Esophagus mucosa (tissue), 1 donor: ENCODE results near the gene SGPP1. TPM values are rescaled to one million over a fixed set of nuclear protein-coding genes. Genes with fewer than 3 reads are reported as not detected.
A peak's percentile ranks its signal among the peaks of the same experiment; 100 is the strongest.
"Not testable (repeated sequence)": the region's sequence is repeated elsewhere in the genome, so short reads cannot be mapped to it uniquely, and the experiment has no call there.

Experiments used
- ATAC-seq: fragments of 200-7000 bp; cut with Tn5 transposase; one replicate; pipeline ENCODE4 v1.9.1; 2020
- total RNA-seq: library from RNA; stranded (reverse); gene quantifications from one replicate; pipeline ENCODE4 v1.2.4, GENCODE V29; 2023
- donor health status: DM: yes; HTN: yes; CAD: no.

SGPP1 gene
- total RNA-seq, 1 donor from 2014 or later = 6.2 TPM

GRCh38 chr14:63725786-63726460 is 1.9 kb downstream of the SGPP1 start:
- no peak for ATAC-seq

GRCh38 chr14:63717702-63718101 is 10.2 kb downstream of the SGPP1 start:
- ATAC-seq = no peak

- ATAC-seq = no peak
These were observed 12.5 kb downstream of the SGPP1 start for GRCh38 chr14:63715360-63715759.

DNA sequence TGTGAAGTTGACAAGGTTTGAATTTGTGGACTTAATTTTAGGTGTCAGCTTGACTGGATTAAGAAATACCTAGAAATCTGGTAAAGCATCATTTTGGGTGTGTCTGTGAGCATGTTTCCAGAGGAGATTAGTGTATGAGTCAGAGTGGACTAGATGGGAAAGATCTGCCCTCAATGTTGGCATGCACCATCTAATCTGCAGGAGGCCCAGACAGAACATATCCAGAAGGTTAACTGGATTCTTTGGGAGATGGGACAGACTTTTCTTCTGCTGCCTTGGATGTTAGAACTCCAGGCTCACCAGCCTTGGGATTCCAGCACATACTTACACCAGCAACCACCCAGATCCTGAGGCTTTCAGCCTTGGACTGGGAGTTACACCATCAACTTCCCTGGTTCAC is 14.1 kb downstream of the SGPP1 start:
- peak; percentile 94 for ATAC-seq

DNA sequence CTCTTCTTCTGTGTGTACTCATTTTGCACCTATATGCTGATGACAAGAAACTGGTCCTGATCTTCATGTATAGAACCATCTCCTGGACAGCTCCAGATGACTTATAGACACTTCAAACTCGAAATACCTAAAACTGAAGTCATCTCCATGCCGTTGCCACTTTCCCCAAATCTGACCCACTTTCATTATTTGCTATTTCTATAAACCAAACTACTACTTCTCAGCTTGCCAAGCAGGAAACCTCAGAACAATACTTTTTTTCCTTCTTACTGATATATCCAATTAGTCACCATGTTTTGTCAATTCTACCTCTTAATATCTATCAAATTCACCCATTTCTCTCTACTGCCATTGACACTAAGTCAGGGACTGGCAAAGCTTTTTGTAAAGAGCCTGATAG is 14.8 kb downstream of the SGPP1 start:
- no peak for ATAC-seq

- no peak for ATAC-seq
These were observed 15.7 kb downstream of the SGPP1 start for GRCh38 chr14:63712123-63712522.

- ATAC-seq = no peak
These were observed 17.4 kb downstream of the SGPP1 start for GRCh38 chr14:63710497-63710896.

DNA sequence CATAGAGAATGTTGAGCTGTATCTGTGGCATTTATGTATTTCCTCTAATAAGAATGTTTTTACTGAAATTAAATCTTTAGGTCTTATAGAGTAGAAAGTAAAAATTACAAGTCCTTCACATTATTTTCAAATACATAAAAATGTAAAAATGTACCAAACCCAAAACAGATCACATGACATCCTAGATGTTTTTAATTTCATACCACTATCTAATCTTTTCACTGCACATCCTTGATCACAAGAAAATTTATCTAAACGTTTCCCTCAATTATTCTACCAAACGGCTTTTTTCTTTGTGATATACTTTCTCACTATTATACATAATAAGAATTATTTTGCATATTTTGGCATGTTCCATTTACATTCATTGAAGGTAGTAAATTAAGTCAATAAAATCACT is 18.3 kb downstream of the SGPP1 start:
- ATAC-seq = no peak

- ATAC-seq = no peak
These were observed 20.6 kb downstream of the SGPP1 start for GRCh38 chr14:63707216-63707615.

GRCh38 chr14:63705561-63706070 is 22.2 kb downstream of the SGPP1 start:
- no peak for ATAC-seq

- not testable (repeated sequence) for ATAC-seq
These were observed 25.3 kb downstream of the SGPP1 start for GRCh38 chr14:63702530-63702929.

DNA sequence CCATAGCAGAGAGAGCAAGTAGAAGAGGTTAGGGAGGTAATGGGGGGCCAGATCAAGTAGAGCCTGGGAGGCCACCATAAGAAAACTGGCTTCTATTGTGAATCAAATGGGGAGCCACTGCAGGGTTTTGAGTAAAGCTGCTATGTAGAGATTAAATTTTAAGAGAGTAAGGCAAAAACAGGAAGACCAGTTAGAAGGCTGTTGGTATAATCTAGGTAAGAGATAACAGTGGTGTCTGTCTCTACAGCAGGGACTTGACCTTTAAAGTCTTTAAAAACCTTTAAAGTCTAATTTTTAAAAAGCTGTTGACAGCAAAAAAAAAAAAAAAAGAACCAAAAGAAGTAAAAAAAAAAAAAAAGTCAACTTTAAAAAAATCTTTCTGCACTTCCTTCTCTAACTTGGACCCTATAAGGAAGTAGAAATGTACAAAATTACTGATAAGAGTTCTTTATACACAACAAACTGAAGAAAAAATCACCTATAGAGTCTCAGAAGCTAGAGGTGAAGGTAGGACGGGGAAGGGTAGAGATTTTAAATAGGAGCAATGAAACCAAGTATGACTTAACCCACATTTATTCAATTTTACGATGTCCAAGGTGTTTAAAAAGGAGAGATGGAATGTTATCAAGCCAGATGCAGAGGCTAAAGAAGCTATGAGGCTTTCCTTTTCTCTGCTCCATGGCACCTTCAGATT is 26.1 kb downstream of the SGPP1 start:
- ATAC-seq = no peak

- no peak for ATAC-seq
These were observed 35.4 kb downstream of the SGPP1 start for GRCh38 chr14:63692310-63693020.

DNA sequence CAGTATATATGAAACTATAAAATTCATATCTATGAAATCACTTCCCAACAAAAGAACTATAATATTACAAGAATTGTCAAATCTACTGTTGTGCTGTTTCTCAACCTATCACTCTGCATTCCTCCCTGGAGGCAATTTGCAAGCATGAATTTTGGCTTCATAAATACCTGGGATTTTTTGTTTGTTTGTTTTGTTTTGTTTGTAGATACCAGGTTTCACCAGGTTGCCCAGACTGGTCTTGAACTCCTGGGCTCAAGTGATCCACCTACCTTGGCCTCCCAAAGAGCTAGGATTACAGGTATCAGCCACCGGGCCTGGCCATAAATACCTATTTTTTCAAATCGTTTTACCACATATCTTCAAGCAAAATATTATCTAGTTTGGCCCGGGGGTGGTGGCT is 38.7 kb downstream of the SGPP1 start:
- ATAC-seq = no peak

DNA sequence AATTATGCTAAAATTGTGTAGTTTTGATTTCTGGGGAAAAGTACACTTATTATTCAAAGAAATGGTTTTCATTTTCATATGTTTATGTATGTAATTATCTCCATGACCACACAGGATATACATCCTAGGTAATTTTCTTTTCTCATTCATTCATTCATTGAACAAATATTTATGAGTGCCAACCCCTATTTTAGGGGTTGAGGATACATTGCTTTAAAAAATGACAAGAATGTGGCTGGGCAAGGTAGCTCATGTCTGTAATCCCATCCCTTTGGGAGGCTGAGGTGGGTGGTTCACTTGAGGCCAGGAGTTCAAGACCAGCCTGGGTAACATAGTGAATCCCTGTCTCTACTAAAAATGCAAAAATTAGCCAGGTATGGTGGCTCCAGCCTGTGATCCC is 40.9 kb downstream of the SGPP1 start:
- ATAC-seq = no peak

GRCh38 chr14:63685401-63685800 is 42.5 kb downstream of the SGPP1 start:
- no peak for ATAC-seq

DNA sequence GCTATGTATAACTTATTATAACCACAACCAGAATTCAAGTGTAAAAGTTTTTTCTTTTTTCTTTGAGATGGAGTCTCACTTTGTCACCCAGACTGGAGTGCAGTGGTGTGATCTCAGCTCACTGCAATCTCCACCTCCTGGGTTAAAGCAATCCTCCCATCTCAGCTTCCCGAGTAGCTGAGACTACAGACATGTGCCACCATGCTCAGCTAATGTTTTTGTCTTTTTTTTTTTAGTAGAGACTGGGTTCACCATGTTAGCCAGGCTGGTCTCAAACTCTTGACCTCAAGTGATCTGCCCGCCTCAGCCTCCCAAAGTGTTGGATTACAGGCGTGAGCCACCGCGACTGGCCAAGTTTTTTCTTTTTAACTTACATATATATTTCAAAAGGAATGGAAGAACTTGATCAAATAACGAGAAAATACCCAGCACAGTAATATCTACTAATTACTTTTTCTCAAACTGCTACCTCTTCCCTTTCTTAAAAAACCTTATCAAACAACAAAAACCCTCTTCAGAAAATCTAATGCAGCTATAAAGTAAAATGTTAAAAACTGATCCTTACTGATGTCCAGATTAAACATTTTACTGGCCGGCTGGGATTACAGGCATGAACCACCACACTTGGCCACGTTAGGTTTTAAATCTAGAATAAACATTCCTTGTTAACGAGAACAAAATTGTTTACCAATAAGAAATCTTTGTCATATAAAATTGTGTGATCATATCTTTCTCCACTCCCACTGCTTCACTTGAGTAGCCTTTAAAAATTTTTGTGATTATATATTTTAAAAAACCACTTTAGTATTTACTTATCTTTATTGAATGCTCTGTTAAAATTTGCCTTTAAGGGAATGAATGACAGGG is 44.9 kb downstream of the SGPP1 start:
- no peak for ATAC-seq

DNA sequence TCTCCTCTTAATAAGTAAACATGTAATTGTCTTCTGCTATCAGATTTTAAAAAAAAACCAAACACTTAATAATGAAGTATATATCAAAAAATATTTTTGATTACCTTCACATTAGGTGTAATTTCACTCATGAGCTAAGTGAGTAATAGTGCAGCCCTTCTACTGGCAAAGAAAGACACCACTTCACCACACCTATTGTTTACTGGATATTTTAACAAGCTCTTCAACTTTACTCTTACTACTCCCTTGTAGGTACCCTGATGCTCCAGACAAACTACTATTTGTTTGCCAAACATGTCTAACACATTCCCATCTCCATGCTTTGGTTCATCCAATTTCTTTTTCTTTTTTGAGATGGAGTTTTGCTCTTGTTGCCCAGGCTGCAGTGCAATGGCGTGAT is 49.3 kb downstream of the SGPP1 start:
- no peak for ATAC-seq

DNA sequence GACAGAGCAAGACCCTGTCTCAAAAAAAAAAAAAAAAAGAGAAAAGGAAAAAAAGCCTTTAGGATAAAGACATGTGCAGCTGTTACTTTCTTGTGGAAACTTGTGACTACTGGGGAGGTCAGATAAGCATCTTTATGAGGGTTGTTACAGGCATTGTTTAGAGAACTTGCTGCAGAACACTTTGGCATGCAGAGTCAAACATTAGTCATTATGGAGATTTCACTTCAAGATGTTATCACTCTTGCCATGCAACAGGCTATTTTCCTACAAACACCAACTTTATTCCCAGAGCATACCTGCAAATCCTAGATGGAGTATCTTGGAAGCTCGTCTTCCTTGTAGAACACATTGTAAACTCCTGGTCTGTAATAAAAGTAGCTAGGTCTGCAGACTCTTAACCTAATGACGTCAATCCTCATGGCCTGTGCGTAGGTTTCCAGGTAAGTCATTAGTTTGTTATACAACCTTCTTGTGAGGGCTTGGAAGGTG is 49.9 kb downstream of the SGPP1 start:
- ATAC-seq = no peak

DNA sequence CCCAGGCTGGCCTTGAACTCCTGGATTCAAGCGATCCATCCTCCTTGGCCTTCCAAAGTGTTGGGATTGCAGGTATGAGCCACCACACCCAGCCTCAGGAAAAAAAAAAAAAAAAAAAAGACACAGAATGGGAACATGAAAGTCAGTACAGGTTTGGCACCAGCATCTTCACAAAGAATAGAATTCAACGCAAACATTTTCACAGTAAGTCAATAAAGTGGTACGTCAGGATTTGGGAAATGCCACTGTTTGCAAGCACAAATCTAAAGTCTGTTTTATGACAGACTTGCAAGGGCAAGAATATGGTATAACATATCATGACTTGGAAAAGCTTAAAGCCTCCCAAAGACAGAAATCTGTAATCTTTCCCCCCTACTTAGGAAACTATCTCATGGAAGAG is 51.2 kb downstream of the SGPP1 start:
- no peak for ATAC-seq

- ATAC-seq = no peak
These were observed 53.9 kb downstream of the SGPP1 start for GRCh38 chr14:63673886-63674497.

- no peak for ATAC-seq
These were observed 54.6 kb downstream of the SGPP1 start for GRCh38 chr14:63673255-63673654.
